K562 (cell line): ENCODE data around the gene ADIPOR2. TPM values are rescaled to one million over a fixed set of nuclear protein-coding genes. Genes with fewer than 3 reads are reported as not detected.

Experiments
- ATAC-seq: fragments of 200-7000 bp; cut with Tn5 transposase; 3 replicates; pipeline ENCODE4 v1.9.1; 2020; ENCODE audit warnings: moderate library complexity
- BruUV-seq: library from RNA; stranded (reverse); fragments of 400-500 nt; replicated peaks from 2 replicates; lab custom pipeline; 2021; lab: Mats Ljungman, UMichigan
- CTCF ChIA-PET: fragments of 300-600 bp; formaldehyde crosslinking; extraction: SDS; loops from one replicate; lab custom pipeline; 2021; ENCODE audit warnings: low intra/inter-chr PET ratio; lab: Yijun Ruan, JAX
- POLR2A ChIA-PET: fragments of 300-600, 350-650 bp; sonication (Branson Sonifier 250); formaldehyde crosslinking; extraction: SDS; loops from one replicate; lab custom pipeline; 2021; ENCODE audit warnings: antibody characterized with exemption, inconsistent platforms; lab: Yijun Ruan, JAX
- DNase-seq, 4 experiments: peaks; one replicate each; pipeline versions ENCODE4 v3.0.0 to v3.0.0-alpha.2; 2011 to 2018; ENCODE audit warnings: low spot score in 3 of 4, mixed read lengths in 3 of 4; ENCODE audit errors: extremely low read depth in 1 of 4
- FAIRE-seq: peaks from 2 replicates; lab custom pipeline; 2011; peaks lifted over from hg19 to GRCh38; lab: Jason Lieb, UNC
- H2AFZ ChIP-seq: 2 replicates; pipeline ENCODE4 v1.6.0; 2011; ENCODE audit warnings: low read depth, low read length, control low read depth, inconsistent platforms
- H3K27ac ChIP-seq: fragments of 200-600 bp; 3 replicates; pipeline ENCODE4 v1.8.0; 2011; ENCODE audit warnings: low read depth, mild to moderate bottlenecking, control low read depth, inconsistent platforms, low read length, moderate library complexity, mixed read lengths; ENCODE audit errors: extremely low read depth
- H3K27me3 ChIP-seq, 2 experiments: fragments of 300-600 bp in 1 of 2; 2 replicates in 1 of 2; 3 replicates in 1 of 2; pipeline versions ENCODE4 v1.6.0 to v1.8.0; 2011; ENCODE audit warnings: inconsistent platforms in 2 of 2, low read length in 2 of 2, mild to moderate bottlenecking in 1 of 2, mixed read lengths in 1 of 2, moderate library complexity in 1 of 2; ENCODE audit not compliant: control insufficient read depth in 2 of 2, insufficient read depth in 2 of 2
- H3K36me3 ChIP-seq: fragments of 300-600 bp; 3 replicates; pipeline ENCODE4 v1.8.0; 2011; ENCODE audit warnings: mild to moderate bottlenecking, low read length, inconsistent platforms; ENCODE audit not compliant: control insufficient read depth, insufficient read depth
- H3K4me1 ChIP-seq, 2 experiments: fragments of 200-600 bp in 1 of 2; replicated peaks in 1 of 2; 2 replicates in 1 of 2; 3 replicates in 1 of 2; pipeline versions ENCODE4 v1.5.1 to v1.8.0; 2011; ENCODE audit warnings: inconsistent platforms in 2 of 2, low read length in 2 of 2, mild to moderate bottlenecking in 1 of 2, mixed read lengths in 1 of 2, moderate library complexity in 1 of 2; ENCODE audit not compliant: control insufficient read depth in 2 of 2, insufficient read depth in 2 of 2
- H3K4me2 ChIP-seq: 2 replicates; pipeline ENCODE4 v1.6.1; 2011; ENCODE audit warnings: low read length, control low read depth, inconsistent platforms, mixed read lengths; ENCODE audit not compliant: insufficient read depth
- H3K4me3 ChIP-seq: fragments of 200-600 bp; sonication (generic), shearing (Covaris generic); 2 replicates; pipeline ENCODE4 v1.5.1; 2016; ENCODE audit warnings: control low read depth, inconsistent platforms
- H3K79me2 ChIP-seq: fragments of 200-600 bp; 3 replicates; pipeline ENCODE4 v1.8.0; 2011; ENCODE audit warnings: low read length, inconsistent platforms; ENCODE audit not compliant: control insufficient read depth, insufficient read depth
- H3K9ac ChIP-seq, 2 experiments: 2 replicates each; pipeline versions ENCODE4 v1.6.0 to v1.6.1; 2011; ENCODE audit warnings: low read depth in 2 of 2, low read length in 2 of 2, control low read depth in 1 of 2, inconsistent platforms in 1 of 2, mild to moderate bottlenecking in 1 of 2, mixed read lengths in 1 of 2; ENCODE audit not compliant: insufficient read depth in 1 of 2
- H3K9me1 ChIP-seq: one replicate; pipeline ENCODE4 v1.6.0; 2011; ENCODE audit warnings: inconsistent platforms, mild to moderate bottlenecking, low read length, moderate library complexity; ENCODE audit not compliant: control insufficient read depth, insufficient read depth
- H3K9me3 ChIP-seq: replicated peaks from 2 replicates; pipeline ENCODE4 v1.5.1; 2011; ENCODE audit warnings: low read depth, low read length, inconsistent platforms; ENCODE audit not compliant: control insufficient read depth, insufficient read depth
- H4K20me1 ChIP-seq: replicated peaks from 2 replicates; pipeline ENCODE4 v1.6.1; 2011; ENCODE audit warnings: low read length, inconsistent platforms, mixed read lengths; ENCODE audit not compliant: control insufficient read depth, insufficient read depth
- ATF1 ChIP-seq, 2 experiments: fragments of 450-650 bp in 1 of 2; IDR thresholded peaks; 2 replicates each; pipeline ENCODE4 v1.6.1; 2016; ENCODE audit warnings: missing compliant biosample characterization in 1 of 2, missing genetic modification characterization in 1 of 2
- E2F3 ChIP-seq: fragments of 250-450 bp; sonication (Bioruptor Pico); IDR thresholded peaks from 2 replicates; pipeline ENCODE4 v1.4.0; 2020; ENCODE audit warnings: mild to moderate bottlenecking
- GATA2 ChIP-seq: sonication (generic); formaldehyde crosslinking; IDR thresholded peaks from 2 replicates; pipeline ENCODE4 v1.4.0; 2020; ENCODE audit warnings: mild to moderate bottlenecking, missing genetic modification reagents
- NR2C2 ChIP-seq, 2 experiments: fragments of 200-800 bp in 1 of 2; sonication (Bioruptor generic) in 1 of 2; sonication (generic) in 1 of 2; formaldehyde crosslinking in 1 of 2; IDR thresholded peaks; 2 replicates each; pipeline versions ENCODE4 v1.6.1 to v1.8.0; 2016 to 2022; ENCODE audit warnings: mild to moderate bottlenecking in 1 of 2, missing compliant biosample characterization in 1 of 2, missing genetic modification characterization in 1 of 2, missing genetic modification reagents in 1 of 2
- PTTG1 ChIP-seq: fragments of 450-650 bp; IDR thresholded peaks from 2 replicates; pipeline ENCODE4 v1.6.1; 2016; ENCODE audit warnings: low read depth, mild to moderate bottlenecking, missing genetic modification characterization, missing compliant biosample characterization
- SREBF2 ChIP-seq: sonication (generic); formaldehyde crosslinking; IDR thresholded peaks from 2 replicates; pipeline ENCODE4 v1.4.0; 2020; ENCODE audit warnings: mild to moderate bottlenecking, missing genetic modification reagents
- SUPT5H ChIP-seq: fragments of 450-650 bp; IDR thresholded peaks from 2 replicates; pipeline ENCODE4 v1.6.1; 2016
- TCF7L2 ChIP-seq: fragments of 150-350 bp; IDR thresholded peaks from 2 replicates; pipeline ENCODE4 v1.6.1; 2016; ENCODE audit warnings: low read depth, mild to moderate bottlenecking, low read length, moderate library complexity
- TEAD4 ChIP-seq, 2 experiments: sonication (generic) in 1 of 2; formaldehyde crosslinking in 1 of 2; IDR thresholded peaks; 2 replicates each; pipeline versions ENCODE4 v1.6.1 to v1.8.0; 2012 to 2022; ENCODE audit warnings: borderline replicate concordance in 1 of 2, inconsistent platforms in 1 of 2, low read length in 1 of 2, mild to moderate bottlenecking in 1 of 2, missing genetic modification reagents in 1 of 2
- TFAP4 ChIP-seq: sonication (generic); formaldehyde crosslinking; IDR thresholded peaks from 2 replicates; pipeline ENCODE4 v1.8.0; 2022; ENCODE audit warnings: missing genetic modification reagents, mild to moderate bottlenecking, moderate library complexity, borderline replicate concordance
- ZNF609 ChIP-seq: sonication (generic); formaldehyde crosslinking; IDR thresholded peaks from 2 replicates; pipeline ENCODE4 v1.8.1; 2023; ENCODE audit warnings: missing genetic modification reagents, mild to moderate bottlenecking, borderline replicate concordance
- WGBS: fragments of 100-300 bp; shearing (Covaris generic); methylation state at CpG from one replicate; pipeline ENCODE4 v1.1.6; 2016; ENCODE audit warnings: low coverage, mixed read lengths; ENCODE audit not compliant: insufficient coverage; ENCODE audit errors: missing lambda C conversion rate; 5-methylcytosine and 5-hydroxymethylcytosine counted together
- in situ Hi-C: fragments of 300-500 bp; cut with MboI; formaldehyde crosslinking; loops from 4 replicates; pipeline ENCODE4 v1.15.0; 2018; ENCODE audit warnings: inconsistent platforms, mixed read lengths
- intact Hi-C: fragments of 100-400 bp; cut with micrococcal nuclease; formaldehyde crosslinking; loops from 2 replicates; pipeline ENCODE4 v1.14.2; 2022
- polyA plus RNA-seq, 8 experiments: library from polyadenylated mRNA; depleted of rRNA in 4 of 8; stranded (reverse) in 5 of 8; unstranded in 3 of 8; fragments of >200 nt; fragmentation: Nextera tagmentation in 2 of 8; fragmentation: Illumina TruSeq in 1 of 8; extraction: Ambion mirVana in 2 of 8; extraction: Trizol in 1 of 8; gene quantifications; 2 replicates each; pipeline versions ENCODE4 v1.2.1 to v1.2.3, GENCODE V29; 2011 to 2014; ENCODE audit warnings: inconsistent platforms in 1 of 8, missing spikeins in 1 of 8
- total RNA-seq, 7 experiments: library from RNA; depleted of rRNA in 6 of 7; stranded (reverse); fragments of >200 nt in 6 of 7; fragmentation: Illumina TruSeq in 2 of 7; extraction: Trizol in 2 of 7; gene quantifications; 2 replicates each; pipeline versions ENCODE4 v1.2.1 to v1.2.3, GENCODE V29; 2011 to 2021; ENCODE audit warnings: low replicate concordance in 1 of 7

Gene ADIPOR2
- total and polyA plus RNA-seq, 9 of the 15 experiments (the other 6 are each of a cell fraction or from before 2014, with no cell fraction given), result 10.9 to 63.5 (median 46.0) TPM

- DNase-seq (no peak), ATAC-seq (no peak), FAIRE-seq (no peak)
- H2AFZ ChIP-seq, result no peak overlapping the region
- no peak for TF ChIP-seq TFAP4
- TF ChIP-seq GATA2 (CRISPR knock-in tag), result no peak
- no peak for TF ChIP-seq SREBF2 (CRISPR knock-in tag)
- TF ChIP-seq SUPT5H, result no peak
- no peak for TF ChIP-seq NR2C2 (CRISPR knock-in tag; IDR thresholded peaks at IDR 0.05)
- TF ChIP-seq NR2C2 (tag; IDR thresholded peaks at IDR 0.05), result no peak
- TF ChIP-seq TEAD4 (IDR thresholded peaks at IDR 0.05; ENCODE audit: low read length), result no peak
- TF ChIP-seq TEAD4 (CRISPR knock-in tag; IDR thresholded peaks at IDR 0.05; ENCODE audit: borderline replicate concordance), result no peak
- no peak for TF ChIP-seq TCF7L2
- TF ChIP-seq ATF1 (CRISPR knock-in tag; IDR thresholded peaks at IDR 0.05), result no peak
- TF ChIP-seq ATF1 (tag; IDR thresholded peaks at IDR 0.05), result no peak
- TF ChIP-seq PTTG1 (tag), result no peak
- TF ChIP-seq ZNF609, result no peak
- TF ChIP-seq E2F3, result no peak
- no peak overlapping the region for H3K4me3 ChIP-seq
- H3K36me3 ChIP-seq, result peaks cover 82% of the 10 kb centered on the region
- H3K27me3 ChIP-seq, result no peaks in the 10 kb centered on the region
- peaks cover 3% of the 10 kb centered on the region for H3K9me1 ChIP-seq
- no peak overlapping the region for H3K27ac ChIP-seq
- in situ Hi-C loops (no loop called here), intact Hi-C loops (no loop called here)
- peaks cover 3% of the 10 kb centered on the region; the same call in 1 of the 2 replicates for H4K20me1 ChIP-seq
- no peaks in the 10 kb centered on the region for H3K9me3 ChIP-seq
- peaks cover 16% of the 10 kb centered on the region; the same call in 2 of the 3 replicates for H3K79me2 ChIP-seq
- 27% methylated on average over 1 of the region's 1 CpG for WGBS
- peaks cover 0 to 4% of the 10 kb centered on the region in 2 experiments; a peak in 2 of 5 replicates for H3K4me1 ChIP-seq
- H3K4me2 ChIP-seq, result no peak overlapping the region
- ChIA-PET POLR2A (no interaction called here), CTCF (no interaction called here)
- no TSS peak for BruUV-seq
- H3K9ac ChIP-seq, result no peak overlapping the region
These were observed 88.9 kb downstream of the ADIPOR2 start for GRCh38 chr12:1779783-1780182.
